LHCN-M2 (cell line): ENCODE results near the gene UNC93B1. TPM values are rescaled to one million over a fixed set of nuclear protein-coding genes. Genes with fewer than 3 reads are reported as not detected.

ENCODE experiments used
- DNase-seq: peaks from one replicate; pipeline ENCODE4 v3.0.0-alpha.2; 2012; ENCODE audit warnings: low read depth
- total RNA-seq: library from RNA; depleted of rRNA; stranded (reverse); fragments of >200 nt; gene quantifications from 2 replicates; pipeline ENCODE4 v1.2.3, GENCODE V29; 2014

UNC93B1 gene
- total RNA-seq, 1 experiment from 2014 or later: 21.9 TPM

DNA sequence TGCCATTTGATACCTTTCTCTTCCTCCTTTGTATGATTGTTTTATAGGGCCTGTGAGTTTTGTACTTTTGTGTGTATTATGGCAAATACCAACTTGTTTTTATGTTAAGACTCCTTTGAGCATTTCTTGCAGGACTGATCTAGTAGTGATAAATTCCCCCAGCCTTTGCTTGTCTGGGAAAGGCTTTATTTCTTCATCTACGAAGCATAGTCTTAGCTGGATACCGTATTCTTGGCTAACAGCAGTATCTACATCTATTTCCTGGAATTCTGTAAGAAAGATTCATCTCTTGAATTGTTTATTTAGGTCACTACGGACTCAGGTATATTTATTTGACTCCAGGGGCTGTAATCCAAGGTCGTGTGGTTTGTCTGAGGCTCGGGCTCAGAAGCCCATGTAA, 20.6 kb upstream of the UNC93B1 start:
- DNase-seq: no peak

DNA sequence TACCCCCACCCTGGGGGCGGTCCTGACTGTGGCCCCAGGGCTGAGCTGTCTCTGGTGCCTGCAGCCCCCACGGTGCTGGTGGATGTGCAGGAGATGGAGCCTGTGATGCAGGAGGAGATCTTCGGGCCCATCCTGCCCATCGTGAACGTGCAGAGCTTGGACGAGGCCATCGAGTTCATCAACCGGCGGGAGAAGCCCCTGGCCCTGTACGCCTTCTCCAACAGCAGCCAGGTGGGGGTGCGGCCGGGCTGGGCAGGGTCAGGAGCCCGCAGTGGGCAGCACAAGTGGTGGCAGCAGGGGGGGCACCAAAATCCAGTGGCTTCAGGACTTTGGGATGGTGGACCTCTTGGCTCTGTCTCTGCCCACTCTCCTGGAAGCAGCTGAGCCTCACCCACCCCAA, 18.6 kb upstream of the UNC93B1 start:
- no peak for DNase-seq

DNA sequence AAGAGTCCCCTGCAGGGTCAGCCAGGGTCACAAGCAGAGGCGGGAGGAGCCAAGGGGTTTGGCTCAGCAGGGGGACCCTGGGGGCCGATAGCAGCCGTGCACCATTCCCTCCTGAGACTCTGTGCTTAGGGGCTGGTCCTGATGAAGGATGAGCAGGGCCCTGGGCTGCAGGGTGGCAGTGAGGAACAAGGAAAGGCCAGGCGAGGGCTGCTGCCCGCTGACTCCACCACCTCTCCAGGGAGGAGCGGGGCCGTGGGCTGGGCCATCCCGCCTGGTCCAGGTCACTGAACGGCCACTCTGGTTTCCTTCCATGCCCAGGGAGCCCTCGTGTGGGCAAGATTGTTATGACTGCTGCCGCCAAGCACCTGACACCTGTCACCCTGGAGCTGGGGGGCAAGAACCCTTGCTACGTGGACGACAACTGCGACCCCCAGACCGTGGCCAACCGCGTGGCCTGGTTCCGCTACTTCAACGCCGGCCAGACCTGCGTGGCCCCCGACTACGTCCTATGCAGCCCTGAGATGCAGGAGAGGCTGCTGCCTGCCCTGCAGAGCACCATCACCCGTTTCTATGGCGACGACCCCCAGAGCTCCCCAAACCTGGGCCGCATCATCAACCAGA, 17.4 kb upstream of the UNC93B1 start:
- DNase-seq: no peak

DNA sequence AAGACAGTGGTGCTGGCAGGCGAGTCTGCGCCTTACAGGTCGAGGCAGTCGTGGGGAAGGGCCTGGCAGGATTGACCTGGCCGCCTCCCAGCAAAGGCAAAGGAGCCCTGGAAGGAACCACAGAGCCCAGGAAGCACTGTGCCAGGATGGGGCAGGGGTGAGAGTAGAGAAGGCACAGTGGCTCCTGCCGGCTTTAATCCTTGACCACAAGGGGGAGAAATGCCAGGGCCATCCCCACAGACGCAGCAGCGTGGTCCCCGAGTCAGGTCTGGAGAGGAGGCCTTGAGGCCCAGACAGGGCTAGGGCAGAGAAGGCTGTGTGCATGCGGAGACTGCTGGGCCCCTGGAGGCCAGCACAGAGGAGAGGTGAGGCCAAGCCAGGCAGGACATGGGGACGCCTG, 16.7 kb upstream of the UNC93B1 start:
- DNase-seq: no peak

DNA sequence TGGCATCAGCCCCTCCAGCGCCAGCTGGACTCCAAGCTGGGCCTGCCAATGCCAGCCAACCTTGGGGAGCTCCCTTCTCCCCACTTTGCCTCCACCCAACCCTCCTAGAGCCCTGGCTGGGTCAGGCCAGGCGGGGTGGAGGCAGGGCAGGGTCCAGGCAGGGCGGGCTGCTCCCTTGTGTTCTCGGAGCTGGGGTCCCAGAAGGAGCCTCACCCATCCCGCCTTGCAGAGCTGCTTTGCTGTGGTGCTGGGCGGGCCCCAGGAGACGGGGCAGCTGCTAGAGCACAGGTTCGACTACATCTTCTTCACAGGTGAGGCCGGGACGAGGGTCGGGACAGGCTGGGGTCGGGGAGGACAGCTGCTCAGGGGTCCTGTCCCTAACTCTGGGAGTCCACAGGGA, 15.6 kb upstream of the UNC93B1 start:
- DNase-seq: no peak

DNA sequence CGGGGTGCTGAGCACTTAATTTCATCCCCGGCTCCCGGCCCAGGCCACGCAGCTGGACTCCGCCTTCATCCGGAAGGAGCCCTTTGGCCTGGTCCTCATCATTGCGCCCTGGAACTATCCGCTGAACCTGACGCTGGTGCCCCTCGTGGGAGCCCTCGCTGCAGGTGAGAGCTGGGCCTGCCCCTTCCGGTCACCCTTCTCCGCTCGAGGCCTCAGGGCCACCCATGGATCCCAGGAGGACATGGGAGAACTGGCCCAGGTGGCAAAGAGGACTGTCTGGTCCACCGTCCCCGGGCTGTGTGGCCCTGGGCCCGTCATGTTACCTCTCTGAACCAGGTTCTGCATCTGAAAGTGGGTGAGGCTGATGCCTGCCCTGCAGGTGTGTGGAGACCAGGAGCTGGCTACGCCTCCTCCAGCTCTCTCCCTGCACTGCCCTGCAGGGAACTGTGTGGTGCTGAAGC, 14.9 kb upstream of the UNC93B1 start:
- DNase-seq: no peak

DNA sequence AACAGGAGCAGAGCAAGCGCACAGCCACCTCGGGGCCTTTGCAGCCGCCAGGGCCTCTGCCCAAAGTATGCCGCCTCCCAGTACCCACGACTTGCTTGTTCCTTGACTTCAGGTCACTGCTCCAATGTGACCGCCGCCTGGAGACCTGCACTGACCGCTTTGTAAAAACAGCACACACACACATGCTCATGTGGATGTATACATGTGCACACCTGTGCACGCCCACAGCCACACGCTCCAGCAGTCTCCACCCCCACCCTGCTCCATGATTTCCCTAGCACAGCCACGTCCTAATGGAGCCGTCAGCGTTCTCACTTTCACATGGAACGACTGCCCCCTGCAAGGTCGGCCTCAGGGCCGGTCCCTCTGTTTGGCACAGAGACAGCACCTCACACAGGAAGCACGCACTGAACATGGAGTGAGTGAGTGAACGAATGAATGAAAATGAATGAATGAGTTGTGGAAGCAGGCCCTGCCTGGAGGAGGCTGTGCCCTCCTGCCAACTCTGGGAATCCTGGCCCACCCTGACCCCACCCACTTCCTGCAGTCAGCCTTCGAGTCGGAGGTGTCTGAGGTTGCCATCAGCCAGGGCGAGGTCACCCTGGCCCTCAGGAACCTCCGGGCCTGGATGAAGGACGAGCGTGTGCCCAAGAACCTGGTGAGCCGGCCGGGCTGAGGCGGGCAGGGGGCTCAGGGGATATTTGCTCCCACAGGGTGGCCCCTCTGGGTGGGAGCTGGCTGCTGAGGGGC, 14.3 kb upstream of the UNC93B1 start:
- DNase-seq: no peak

DNA sequence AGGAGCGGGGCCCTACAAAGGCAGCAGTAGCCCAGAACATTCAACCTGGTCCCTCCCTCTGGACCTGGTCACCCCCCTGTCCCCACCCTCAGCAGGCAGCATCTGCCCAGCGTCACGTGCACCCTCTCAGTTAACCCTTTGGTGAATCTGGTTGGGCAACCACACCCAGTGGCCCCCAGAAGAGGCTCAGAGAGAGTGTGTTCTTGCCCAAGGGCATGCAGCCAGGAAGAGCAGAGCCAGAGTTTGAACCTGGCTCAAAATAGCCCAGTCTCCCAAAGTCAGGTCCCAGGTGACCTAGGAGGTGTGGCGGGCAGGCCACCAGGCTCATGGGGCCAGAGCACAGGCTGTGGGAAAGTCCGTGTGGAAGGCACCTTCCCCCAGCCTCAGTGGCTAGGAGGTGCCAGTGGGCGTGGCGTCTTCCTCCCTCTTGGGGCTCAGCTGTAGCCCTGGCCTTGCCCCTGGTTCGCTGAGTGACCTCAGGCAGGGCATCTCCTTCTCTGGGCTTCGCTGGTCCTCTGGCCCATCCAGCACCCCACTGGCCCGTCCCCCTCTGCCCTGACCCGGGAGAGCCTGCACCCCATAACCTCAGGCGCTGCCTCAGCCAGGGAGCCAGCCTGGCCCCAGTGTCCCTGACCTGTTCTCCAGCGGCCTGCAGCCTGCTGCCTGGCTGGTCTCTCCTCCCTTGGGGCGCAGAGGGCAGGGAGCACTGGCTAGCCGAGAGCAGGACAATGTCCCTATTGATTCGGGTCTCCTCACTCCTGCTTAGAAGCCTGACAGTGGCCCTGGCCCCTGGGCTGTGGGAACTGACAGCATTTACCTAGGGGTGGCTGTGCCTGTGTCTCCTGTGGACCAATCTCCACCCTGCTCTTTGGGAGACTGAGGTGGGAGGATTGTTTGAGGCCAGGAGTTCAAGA, 13.3 kb upstream of the UNC93B1 start:
- DNase-seq: no peak

DNA sequence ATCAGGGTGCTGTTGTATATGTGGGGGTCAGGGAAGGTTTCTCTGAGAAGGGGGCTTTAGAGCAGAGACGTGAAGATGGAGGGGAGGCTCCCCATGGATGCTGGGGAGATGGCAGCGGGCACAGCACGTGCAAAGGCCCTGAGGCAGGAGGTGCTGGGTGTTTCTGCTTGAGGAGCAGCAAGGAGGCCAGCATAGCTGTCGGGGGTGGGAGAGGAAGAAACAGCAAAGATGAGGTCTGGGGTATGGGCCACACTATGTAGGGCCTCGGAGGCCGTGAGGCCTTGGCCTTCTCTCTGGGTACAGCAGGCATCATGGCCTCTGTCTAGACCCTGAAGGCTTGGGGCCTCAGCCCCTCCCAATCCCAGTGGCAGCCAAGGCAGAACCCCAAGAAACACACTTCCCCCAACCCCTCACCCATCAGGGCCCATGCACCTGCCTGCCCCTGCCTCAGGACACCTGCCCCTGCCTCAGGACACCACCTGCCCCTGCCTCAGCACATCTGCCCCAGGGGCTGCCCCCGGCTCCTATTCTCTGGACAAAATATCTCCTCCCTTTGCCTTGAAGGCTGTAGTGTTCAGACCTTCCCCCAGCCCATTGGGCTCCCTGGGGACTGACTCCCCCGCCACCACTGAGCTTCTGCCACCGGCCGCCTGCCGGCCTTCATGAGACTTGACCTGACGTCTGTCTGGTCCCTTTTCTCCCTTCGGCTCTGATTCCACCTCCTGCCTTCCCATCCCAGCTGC, 12.4 kb upstream of the UNC93B1 start:
- no peak for DNase-seq

DNA sequence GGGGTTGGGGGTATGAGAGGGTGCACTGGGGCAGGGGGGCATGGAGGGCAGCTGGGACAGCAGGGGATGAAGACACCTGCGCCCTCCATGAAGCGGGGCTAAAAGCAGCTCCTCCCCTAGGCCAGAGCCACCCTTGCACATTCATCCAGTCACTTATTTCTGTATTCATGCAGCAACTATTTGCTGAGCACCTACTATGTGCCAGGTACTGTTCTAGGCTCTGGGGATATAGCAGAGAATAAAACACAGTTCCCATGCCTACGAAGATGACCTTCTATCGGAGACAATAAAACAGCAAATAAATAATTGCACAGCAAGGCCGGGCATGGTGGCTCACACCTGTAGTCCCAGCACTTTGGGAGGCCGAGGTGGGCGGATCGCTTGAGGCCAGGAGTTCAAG, 11.6 kb upstream of the UNC93B1 start:
- no peak for DNase-seq

DNA sequence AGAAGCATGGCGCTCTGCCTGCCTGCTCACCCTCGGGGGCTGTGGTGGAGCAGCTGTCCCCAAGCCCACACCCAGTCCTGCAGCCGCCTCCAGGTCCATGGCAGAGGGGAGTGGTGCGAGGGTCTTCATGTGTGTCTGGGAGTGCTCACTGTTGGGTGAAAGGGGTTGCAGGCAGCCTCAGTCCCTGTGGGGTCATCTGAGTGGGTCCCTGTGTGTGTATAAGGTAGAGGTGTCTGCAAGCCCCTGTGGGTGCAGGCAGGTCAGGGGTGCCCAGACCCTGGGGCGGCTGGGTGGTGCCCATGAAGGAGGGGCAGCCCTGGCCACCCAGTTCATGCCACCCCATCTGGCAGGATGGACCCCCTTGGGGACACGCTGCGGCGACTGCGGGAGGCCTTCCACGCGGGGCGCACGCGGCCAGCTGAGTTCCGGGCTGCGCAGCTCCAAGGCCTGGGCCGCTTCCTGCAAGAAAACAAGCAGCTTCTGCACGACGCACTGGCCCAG, 11.1 kb upstream of the UNC93B1 start:
- no peak for DNase-seq

DNA sequence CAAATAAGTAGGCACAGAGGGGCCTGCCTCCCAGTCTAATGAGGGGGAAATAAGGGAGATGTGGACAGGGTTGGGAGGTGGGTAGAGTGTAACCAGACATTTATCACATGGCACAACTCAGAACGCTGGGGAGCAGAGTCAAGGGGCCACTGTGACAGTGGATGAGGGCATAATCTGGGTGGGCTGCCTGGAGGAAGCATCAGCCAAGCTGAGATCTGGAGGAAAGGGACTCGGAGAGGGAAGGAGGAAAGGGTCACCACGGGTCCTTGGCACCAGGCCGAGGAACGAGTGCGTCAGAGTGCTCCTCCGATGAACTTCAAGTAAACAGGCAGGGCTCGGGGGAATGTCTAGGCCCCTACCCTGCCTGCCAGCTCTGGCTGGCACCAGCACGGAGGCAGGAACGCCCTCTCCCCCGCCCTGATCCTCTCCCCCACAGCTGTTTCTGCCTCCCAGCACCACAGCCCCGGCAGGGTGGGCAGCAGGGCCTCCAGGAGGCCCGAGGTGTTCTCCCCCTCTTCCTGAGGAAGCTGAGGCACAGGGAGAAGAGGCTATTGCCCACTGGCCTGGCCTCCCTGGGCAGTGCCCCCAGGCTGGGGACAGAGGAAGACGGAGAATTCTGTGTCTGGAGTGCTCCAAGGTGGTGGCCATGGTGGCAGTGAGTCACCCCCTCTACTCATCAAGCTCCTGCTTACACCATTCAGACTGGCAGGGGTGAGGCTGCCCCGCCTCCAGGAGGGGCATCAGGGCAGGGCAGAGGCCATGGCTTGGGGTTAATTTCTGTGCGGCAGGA, 10.5 kb upstream of the UNC93B1 start:
- DNase-seq: peak; percentile 95

DNA sequence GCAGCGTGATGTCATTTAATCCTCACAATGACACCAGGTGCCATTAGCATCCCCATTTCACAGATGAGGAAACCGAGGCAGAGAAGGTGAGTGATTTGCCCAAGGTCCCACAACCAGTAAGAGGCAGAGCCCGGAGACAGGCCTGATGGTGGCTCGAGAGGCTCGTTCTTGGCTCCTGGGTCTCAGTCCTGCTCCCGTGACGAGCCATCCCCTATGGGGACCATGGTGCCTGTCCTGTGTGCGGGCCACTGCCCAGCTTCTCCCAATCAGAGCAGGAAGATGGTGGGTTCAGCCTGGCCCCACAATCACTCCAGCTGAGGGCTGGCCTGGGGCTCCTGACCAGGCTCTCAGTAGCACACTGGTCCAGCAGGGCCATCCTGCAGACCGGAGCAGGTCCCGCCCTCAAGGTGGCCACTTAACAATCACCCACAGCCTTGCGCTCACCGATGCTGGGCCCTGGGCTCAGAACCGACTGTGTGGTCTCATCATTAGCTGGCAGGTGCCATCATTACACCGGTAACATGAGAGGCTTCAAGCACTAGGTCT, 9.8 kb upstream of the UNC93B1 start:
- DNase-seq: no peak

DNA sequence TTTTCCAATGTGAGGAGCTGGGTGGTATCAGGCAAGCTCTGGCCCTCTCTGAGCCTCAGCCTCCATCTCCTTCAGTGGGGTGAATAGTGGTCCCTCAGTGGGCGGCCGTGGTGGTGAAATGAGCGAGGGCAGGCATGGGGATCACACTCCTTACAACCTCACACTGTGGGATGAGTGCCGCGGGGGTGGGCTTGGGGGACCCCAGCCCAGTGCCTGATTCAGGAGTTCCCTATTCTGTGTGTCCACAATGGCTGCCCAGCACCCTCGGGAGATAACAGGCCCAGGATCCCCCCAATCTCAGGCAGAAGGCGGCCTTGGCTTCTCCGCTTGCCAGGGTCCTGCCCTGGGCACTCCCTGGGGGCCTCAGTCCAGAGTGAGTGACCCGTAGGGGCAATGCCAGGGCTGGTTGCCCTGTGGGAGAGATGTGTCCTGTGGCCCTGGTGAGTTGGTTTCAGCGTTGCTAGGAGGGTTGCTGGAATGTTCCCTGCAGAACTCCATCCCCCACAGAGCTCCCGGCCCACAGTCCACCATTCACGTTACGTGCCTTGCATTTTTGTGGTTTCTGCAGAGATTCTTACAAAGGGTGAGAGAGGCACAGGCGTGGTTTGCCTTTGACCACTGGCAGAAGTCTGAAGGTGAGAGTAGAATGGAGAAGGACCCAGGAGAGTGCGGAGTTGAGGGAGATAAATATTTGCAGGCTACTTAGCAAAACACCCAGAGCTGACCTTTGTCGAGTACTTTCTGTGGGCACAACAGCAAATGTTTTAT, 9.1 kb upstream of the UNC93B1 start:
- DNase-seq: peak; percentile 99

DNA sequence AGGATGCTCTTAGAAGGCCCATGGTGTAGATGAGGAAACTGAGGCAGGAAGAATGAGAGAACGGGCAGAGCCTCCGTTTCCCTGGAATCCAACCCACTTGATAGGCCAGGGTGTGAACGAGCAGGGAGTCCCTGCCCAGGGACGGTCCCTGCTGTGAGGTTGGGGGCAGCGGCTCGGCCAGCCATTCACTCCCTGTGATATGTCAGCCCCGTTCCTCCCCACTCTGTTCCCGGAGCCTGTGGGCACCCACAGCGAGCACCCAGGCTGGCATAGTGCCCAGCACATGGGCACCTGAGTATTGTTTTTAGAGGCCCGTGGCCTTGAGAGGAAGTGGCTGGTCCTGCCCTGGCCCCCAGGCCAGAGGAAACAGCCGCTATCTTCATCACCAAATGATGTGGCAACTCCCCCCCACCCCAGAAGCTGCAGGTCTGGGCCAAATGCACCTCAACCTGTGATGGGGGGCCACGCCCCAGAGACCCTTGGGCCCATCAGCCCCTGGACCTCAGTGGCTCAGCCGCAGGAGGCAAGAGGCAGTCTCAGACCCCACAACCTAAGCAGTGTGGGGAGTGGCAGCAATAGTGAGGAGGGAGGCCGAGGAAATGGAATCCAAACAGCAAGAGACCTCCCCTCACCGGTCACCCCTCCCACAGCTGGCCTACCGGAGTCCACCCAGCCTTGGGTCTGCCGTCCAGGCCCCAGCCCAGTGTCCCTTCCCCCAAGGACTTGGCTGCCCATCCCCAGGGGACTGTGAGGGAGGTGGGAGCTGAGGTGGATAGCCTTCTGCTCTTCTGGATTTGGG, 8.3 kb upstream of the UNC93B1 start:
- DNase-seq: no peak

DNA sequence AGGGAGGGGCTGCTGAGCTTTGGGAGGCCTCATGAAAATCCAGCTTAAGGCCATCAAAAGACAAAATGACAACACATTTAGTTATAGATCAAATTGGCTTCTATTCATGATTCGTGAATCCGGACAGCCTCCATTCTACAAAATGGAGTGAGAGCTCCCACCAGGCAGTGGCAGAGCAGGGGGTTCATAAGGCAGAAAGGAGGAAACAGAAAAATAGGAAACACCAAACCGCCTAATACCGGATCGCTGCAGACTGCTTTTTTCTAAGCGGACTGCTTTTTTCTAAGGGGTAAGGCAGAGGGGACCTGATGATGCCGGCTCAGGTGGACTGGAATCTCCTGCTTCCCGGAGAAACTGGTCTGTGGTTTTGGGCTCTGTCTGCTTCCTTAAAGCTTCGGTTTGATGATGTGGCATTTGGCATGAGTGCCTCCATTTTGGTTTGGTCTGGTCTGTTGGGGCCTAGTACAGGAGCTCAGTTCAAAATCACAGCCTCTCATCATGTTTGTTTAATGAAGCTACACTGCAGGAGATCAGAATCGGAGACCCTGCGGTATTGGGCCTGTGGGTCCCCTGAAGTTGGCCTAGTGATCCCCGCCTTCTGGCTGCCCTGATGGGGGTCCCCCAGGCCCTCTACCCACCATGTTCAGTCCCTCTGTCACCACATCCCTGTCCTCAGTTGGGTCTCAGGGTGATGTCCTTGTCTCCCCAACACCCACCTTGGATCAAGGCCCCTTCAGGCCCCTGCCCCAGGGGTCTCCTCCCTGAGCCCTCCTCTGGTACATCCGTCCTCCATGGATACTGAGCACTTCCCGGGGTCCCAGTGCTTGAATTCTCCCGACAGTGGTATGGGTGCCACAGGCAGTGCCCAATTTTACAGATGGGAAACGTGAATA, 7.4 kb upstream of the UNC93B1 start:
- DNase-seq: no peak
